ENCODE measurements around the gene PNLIPRP1. TPM values are rescaled to one million over a fixed set of nuclear protein-coding genes. Genes with fewer than 3 reads are reported as not detected.

The PNLIPRP1 gene
- total RNA-seq, 1 experiment from 2014 or later: not detected

DNA sequence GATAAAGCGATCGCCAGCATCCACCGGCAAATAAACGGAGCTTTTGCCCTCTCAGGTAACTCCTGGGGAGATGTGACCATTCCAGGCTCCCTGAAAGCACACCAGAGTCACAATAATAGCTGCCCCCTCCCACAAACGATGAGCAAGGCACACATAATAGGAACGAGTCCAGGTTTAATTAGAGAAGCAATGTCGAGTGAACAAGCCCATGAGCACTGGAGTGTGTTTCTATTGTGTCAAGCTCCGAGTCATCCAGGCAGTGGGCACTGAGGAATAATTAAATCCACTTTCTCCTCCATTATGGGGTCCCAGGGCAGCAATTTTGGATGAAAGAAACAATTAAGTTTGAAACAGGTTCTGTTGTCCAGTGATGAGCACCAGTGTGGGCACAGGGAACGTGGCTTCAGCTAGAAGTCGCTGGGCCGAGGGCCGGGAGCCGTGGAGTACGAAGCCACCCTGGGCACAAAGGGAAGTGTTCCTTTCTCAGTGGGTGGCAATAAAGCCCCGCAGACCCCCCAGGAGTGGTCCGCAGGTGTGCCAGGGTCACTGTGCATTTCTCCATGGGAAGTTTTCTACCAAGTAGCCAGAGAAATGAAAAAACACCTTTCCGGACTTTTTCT is 41.9 kb downstream of the PNLIPRP1 start:
- DNase-seq: no peak
- H3K36me3 ChIP-seq (replicated peaks; ENCODE audit: control insufficient read depth, insufficient read depth, low read length): no peaks in the 10 kb centered on the region
- H3K27me3 ChIP-seq (ENCODE audit: control insufficient read depth, insufficient read depth, low read length): no peaks in the 10 kb centered on the region
- no peak overlapping the region for H3K4me3 ChIP-seq (ENCODE audit: insufficient read depth, low read depth, low read length)

DNA sequence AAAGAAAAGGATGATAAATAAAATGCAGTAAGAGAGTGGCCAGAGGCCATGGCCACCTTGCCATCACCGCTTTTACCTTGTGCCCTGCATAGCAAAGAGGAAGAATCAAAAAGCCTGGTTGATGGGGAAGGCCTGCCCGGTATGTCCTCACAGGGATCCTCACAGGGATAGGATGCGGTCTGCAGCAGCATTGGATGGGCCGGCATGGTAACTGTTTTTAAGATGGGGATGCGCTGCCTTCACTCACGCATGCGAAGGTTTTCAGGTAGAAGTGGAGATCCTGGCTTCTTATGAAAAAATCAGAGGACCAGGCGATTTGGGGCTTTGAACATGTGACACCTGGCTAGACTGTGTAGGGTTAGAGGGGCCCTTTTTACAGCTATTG is 42.4 kb downstream of the PNLIPRP1 start:
- Histone ChIP-seq H3K36me3 (replicated peaks; ENCODE audit: control insufficient read depth, insufficient read depth, low read length) (no peaks in the 10 kb centered on the region), H3K27me3 (ENCODE audit: control insufficient read depth, insufficient read depth, low read length) (no peaks in the 10 kb centered on the region), H3K4me3 (ENCODE audit: insufficient read depth, low read depth, low read length) (no peak overlapping the region)
- DNase-seq: no peak

DNA sequence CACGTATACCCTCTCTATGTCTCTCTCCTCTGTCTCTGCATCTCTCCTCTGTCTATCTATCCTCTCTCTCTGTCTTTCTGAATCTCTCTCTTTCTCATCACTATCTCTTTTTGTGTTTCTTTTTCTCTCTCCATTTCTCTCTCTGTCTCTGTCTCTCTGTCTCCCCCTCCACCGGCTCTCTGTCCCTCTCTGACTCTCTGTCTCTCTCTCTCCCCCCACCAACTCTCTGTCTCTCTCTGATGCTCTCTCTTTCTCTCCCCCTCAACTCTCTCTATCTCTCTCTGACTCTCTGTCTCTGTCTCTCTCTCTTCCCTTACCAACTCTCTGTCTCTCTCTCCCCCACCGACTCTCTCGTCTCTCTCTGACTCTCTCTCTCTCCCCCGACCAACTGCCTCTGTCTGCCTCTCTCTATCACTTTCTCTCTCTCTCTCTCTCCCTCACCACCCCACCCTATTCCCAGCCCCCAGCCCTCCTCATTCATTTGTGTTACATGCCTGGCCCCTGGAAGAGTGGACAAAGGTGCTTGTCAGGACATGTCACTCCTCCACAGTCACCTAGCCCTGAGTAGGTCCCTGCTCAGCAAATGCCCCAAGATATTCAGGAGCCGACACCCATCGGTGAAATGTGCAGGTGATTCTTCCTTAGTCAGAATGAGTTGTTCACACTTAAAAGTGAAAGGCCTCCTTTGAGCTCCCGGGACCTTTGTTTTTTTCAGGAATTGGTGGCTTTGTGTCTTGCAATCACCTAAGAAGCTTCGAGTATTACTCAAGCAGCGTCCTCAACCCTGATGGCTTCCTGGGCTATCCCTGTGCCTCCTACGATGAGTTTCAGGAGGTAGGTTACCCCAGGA is 43.6 kb downstream of the PNLIPRP1 start:
- Histone ChIP-seq H3K36me3 (replicated peaks; ENCODE audit: control insufficient read depth, insufficient read depth, low read length) (no peaks in the 10 kb centered on the region), H3K4me3 (ENCODE audit: insufficient read depth, low read depth, low read length) (no peak overlapping the region), H3K27me3 (ENCODE audit: control insufficient read depth, insufficient read depth, low read length) (no peaks in the 10 kb centered on the region)
- DNase-seq: no peak

DNA sequence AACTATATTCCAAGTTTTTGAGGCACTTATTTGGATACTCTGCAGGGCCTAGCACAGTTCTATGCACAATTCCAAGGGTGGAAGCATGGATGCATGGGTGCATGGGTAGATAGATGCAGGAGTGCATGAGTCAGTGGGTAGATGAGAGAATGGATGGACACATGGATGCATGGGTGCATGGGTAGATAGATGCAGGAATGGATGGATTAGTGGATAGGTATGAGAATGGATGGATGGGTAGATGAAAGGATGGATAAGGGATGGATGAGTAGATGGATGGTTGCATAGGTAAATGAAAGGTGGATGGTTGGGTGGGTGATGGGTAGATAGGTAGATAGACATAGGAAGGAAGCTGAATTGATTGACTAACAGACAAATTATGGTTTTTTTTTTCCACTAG is 45.6 kb downstream of the PNLIPRP1 start:
- H3K4me3 ChIP-seq (ENCODE audit: insufficient read depth, low read depth, low read length): no peak overlapping the region
- no peak for DNase-seq

DNA sequence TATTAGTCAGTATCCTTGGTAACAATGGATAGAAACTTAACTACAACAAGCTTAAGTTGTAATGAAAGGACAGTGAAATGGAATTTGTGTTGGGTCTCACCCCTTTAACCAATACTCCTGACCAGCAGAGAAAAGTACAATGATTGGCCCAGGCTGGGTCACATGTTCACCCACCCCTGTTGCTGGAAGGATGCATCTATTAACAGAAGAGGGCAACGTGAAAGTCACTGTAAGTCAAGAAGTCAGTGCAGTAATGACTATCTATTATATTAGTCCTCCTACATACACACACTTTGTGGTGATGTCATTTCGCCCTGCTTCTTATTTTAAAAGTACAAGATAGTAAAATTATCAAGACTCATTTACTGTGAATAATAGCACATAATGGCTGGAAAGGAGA is 46.2 kb downstream of the PNLIPRP1 start:
- H3K27me3 ChIP-seq (ENCODE audit: control insufficient read depth, insufficient read depth, low read length): no peaks in the 10 kb centered on the region
- H3K36me3 ChIP-seq (replicated peaks; ENCODE audit: control insufficient read depth, insufficient read depth, low read length): no peaks in the 10 kb centered on the region
- no peak overlapping the region for H3K4me3 ChIP-seq (ENCODE audit: insufficient read depth, low read depth, low read length)
- no peak for DNase-seq

More for the DNA sequence above, 45.6 kb downstream of the PNLIPRP1 start:
- no peaks in the 10 kb centered on the region for H3K36me3 ChIP-seq (replicated peaks; ENCODE audit: control insufficient read depth, insufficient read depth, low read length)
- no peaks in the 10 kb centered on the region for H3K27me3 ChIP-seq (ENCODE audit: control insufficient read depth, insufficient read depth, low read length)

DNA sequence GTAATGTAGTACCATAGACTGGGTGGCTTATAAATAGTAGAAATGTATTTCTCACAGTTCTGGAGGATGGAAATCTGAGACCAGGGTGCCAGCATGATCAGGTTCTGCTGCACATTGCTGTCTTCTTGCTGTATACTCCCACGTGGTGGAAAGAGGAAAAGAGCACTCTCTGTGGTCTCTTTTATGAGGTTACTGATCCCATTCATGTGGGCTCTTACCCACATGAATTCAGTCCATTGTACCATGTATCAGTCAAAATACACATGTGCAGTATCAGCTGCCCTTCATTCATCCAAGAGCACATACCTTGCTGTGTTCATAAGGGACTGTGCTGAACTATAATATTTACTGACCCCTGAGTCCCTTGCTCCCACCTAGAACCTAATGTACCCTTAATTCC is 47.1 kb downstream of the PNLIPRP1 start:
- no peak overlapping the region for H3K4me3 ChIP-seq (ENCODE audit: insufficient read depth, low read depth, low read length)
- no peaks in the 10 kb centered on the region for H3K36me3 ChIP-seq (replicated peaks; ENCODE audit: control insufficient read depth, insufficient read depth, low read length)
- DNase-seq: no peak
- H3K27me3 ChIP-seq (ENCODE audit: control insufficient read depth, insufficient read depth, low read length): no peaks in the 10 kb centered on the region

DNA sequence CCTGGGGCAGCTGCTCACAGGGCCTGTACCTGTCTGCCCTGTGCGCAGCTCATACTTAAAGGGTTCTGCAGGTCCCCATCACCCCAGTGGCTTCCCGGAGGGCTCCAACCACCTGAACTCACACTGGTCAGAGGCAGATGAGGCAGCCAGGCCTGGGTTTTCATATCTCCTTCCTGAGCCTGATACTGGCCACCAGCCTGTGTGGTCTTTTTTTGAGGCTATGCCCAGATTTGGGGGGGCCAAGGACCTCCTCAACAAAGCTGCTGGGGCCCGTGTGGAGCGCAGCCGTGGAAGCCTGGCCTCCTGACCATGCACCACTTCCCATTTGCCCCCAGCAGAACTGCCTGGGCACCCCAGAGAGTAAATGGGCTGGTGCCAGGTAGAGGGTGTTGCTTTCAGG is 55.7 kb downstream of the PNLIPRP1 start:
- DNase-seq: no peak
- H3K4me3 ChIP-seq (ENCODE audit: insufficient read depth, low read depth, low read length): no peak overlapping the region
- H3K27me3 ChIP-seq (ENCODE audit: control insufficient read depth, insufficient read depth, low read length): no peaks in the 10 kb centered on the region

DNA sequence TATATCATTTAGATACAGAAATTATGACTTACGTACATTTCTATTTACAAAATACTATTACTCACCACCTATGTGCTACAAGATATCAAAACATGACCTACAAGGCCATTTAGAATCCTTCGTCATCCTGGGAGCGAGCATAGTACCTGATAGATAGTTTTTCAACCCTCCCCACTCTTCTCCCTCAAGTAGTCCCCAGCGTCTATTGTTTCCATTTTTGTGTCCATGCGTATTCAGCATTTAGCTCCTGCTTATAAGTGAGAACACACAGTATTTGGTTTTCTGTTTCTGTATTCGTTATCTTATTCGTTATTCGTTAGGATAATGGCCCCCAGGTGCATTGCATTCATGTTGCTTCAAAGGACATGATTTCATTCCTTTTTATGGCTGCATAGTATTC is 58.1 kb downstream of the PNLIPRP1 start:
- Histone ChIP-seq H3K36me3 (replicated peaks; ENCODE audit: control insufficient read depth, insufficient read depth, low read length) (no peaks in the 10 kb centered on the region), H3K4me3 (ENCODE audit: insufficient read depth, low read depth, low read length) (no peak overlapping the region), H3K27me3 (ENCODE audit: control insufficient read depth, insufficient read depth, low read length) (no peaks in the 10 kb centered on the region)
- no peak for DNase-seq

More for the DNA sequence above, 55.7 kb downstream of the PNLIPRP1 start:
- H3K36me3 ChIP-seq (replicated peaks; ENCODE audit: control insufficient read depth, insufficient read depth, low read length): no peaks in the 10 kb centered on the region

DNA sequence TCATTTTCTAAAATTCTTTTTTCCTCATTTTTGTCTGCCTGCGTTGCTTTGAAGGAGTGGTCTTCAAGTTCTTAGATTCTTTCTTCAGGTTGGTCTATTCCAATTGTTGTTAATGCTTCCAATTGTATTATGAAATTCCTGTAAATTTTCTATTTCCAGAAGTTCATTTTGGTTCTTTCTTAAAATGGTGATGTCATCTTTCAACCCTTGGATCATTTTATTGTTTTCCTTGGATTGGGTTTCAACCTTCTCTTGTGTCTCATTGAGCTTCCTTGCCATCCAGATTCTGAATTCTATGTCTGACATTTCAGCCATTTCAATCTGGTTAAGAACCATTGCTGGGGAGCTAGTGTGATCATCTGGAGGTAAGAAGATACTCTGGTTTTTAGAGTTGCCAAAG is 63.1 kb downstream of the PNLIPRP1 start:
- no peaks in the 10 kb centered on the region for H3K36me3 ChIP-seq (replicated peaks; ENCODE audit: control insufficient read depth, insufficient read depth, low read length)
- DNase-seq: no peak
- no peak overlapping the region for H3K4me3 ChIP-seq (ENCODE audit: insufficient read depth, low read depth, low read length)
- H3K27me3 ChIP-seq (ENCODE audit: control insufficient read depth, insufficient read depth, low read length): no peaks in the 10 kb centered on the region

DNA sequence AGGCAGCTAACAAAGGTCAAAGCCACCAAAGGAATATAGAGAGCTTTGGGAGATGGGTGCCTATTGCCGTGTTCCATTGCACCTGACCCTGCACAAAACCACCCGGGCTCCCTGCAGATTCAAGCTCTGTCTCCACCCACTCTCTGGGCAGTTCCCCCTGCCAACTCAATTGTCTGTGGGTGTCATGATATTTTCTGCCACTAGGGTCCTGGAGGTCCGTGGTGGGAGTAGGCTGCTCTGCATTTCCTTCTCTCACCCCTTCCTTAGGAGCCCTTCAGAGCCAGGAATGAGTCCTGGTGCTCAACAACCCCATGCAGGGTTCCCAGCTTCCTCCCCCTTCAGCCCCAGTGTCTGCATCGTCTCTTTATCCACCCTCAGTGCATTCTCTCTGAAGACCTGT is 64.1 kb downstream of the PNLIPRP1 start:
- DNase-seq: peak; percentile 56
- H3K4me3 ChIP-seq (ENCODE audit: insufficient read depth, low read depth, low read length): no peak overlapping the region
- H3K27me3 ChIP-seq (ENCODE audit: control insufficient read depth, insufficient read depth, low read length): no peaks in the 10 kb centered on the region
- H3K36me3 ChIP-seq (replicated peaks; ENCODE audit: control insufficient read depth, insufficient read depth, low read length): no peaks in the 10 kb centered on the region

DNA sequence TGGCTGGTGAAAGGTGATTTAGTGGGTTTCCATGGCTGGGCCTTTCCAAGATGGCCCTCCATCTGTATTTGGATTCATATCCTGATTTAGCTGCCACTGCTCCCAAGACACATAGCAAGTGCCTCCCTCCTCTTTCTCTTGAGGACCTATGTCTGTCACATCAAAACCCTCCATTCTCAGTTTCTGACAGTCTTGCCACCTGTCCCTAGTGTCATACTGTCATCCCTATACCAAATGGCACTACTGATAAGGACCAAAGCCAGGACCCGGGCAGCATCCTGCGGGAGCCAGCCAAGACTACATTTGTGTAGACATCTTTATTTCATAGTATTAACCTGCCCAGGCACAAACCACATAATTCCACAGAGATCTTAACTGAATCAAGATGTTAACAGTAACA is 64.8 kb downstream of the PNLIPRP1 start:
- Histone ChIP-seq H3K27me3 (ENCODE audit: control insufficient read depth, insufficient read depth, low read length) (no peaks in the 10 kb centered on the region), H3K4me3 (ENCODE audit: insufficient read depth, low read depth, low read length) (no peak overlapping the region), H3K36me3 (replicated peaks; ENCODE audit: control insufficient read depth, insufficient read depth, low read length) (no peaks in the 10 kb centered on the region)
- no peak for DNase-seq

DNA sequence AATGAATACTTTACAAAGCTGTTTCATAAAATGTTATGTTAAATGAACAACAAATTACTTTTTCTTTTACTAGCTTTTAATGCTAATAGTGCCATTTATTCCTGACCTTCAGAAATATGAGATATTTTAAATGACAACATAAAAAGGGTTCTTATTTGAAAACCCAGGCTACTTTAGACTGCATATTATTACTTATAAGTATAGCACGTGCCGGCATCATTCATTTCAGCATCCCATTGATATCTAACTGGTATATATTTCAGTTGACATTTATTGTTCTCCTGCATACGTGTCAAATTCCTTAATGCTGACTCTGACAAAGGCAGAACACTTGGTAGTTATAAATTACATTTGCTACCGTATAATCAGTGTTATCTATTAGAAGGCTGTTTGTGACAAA is 65.3 kb downstream of the PNLIPRP1 start:
- H3K27me3 ChIP-seq (ENCODE audit: control insufficient read depth, insufficient read depth, low read length): no peaks in the 10 kb centered on the region
- DNase-seq: no peak
- no peak overlapping the region for H3K4me3 ChIP-seq (ENCODE audit: insufficient read depth, low read depth, low read length)
- H3K36me3 ChIP-seq (replicated peaks; ENCODE audit: control insufficient read depth, insufficient read depth, low read length): no peaks in the 10 kb centered on the region

DNA sequence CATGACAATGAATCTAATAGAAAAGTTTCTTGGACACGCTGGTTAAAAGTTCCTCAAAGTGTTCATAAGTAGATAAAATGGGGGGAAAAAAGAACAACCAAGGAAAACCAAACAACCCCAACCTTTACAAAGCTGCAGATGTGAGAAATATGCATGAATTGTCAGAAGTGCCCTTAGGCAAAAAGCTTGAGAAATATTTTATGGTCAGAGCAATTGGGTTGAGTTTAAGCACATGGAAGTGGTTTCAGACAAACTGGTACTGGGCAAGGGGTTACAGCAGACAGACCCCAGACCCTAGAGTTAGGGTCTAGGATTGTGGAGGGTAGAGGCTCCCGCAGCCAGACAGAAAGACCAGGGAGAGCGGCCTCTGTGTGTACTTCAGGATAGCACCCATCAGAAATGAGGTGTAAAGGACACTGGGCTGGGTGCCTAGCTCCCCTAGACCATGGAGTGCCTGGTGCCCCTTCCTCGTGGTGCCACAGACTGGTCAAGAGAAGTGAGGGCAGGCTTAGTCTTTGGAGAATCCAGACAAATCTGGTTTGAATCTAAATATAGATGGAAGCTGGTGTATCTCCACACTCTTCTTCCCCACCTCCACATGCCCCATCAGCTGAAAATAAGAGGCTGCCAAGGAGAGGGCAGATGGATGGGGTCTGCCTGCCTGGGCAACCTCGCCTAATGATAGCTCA is 67.2 kb downstream of the PNLIPRP1 start:
- Histone ChIP-seq H3K36me3 (replicated peaks; ENCODE audit: control insufficient read depth, insufficient read depth, low read length) (no peaks in the 10 kb centered on the region), H3K27me3 (ENCODE audit: control insufficient read depth, insufficient read depth, low read length) (no peaks in the 10 kb centered on the region), H3K4me3 (ENCODE audit: insufficient read depth, low read depth, low read length) (no peak overlapping the region)
- DNase-seq: no peak

All from H7 (cell line).